ENCODE results near the gene YWHAH.

The YWHAH gene

DNA sequence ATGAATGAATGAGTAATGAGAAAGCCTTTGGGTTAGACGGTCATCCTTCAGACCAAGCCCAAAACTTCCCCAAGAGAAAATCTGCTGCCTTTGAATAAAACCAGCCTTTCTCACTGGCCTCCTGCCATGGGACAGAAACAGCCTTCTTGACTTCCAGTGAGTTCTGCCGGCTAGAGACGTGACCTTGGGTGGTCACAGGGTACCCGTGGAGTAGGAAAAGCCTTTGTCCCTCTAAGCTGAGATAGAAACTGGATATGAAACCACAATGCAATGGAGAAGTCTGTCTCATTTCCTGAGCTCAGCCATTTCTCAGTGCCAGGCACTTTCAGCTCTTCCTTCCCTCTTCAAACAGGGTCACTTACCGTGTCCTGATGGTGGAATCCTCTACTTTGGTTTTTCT lies 21.2 kb upstream of the YWHAH start:
- no peak for TF ChIP-seq ZFX (IDR thresholded peaks at IDR 0.05)
- TF ChIP-seq, protein P1, sequence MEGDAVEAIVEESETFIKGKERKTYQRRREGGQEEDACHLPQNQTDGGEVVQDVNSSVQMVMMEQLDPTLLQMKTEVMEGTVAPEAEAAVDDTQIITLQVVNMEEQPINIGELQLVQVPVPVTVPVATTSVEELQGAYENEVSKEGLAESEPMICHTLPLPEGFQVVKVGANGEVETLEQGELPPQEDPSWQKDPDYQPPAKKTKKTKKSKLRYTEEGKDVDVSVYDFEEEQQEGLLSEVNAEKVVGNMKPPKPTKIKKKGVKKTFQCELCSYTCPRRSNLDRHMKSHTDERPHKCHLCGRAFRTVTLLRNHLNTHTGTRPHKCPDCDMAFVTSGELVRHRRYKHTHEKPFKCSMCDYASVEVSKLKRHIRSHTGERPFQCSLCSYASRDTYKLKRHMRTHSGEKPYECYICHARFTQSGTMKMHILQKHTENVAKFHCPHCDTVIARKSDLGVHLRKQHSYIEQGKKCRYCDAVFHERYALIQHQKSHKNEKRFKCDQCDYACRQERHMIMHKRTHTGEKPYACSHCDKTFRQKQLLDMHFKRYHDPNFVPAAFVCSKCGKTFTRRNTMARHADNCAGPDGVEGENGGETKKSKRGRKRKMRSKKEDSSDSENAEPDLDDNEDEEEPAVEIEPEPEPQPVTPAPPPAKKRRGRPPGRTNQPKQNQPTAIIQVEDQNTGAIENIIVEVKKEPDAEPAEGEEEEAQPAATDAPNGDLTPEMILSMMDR (conservative IDR thresholded peaks at IDR 0.05), result no peak
- no peak overlapping the region for H3K27ac ChIP-seq

DNA sequence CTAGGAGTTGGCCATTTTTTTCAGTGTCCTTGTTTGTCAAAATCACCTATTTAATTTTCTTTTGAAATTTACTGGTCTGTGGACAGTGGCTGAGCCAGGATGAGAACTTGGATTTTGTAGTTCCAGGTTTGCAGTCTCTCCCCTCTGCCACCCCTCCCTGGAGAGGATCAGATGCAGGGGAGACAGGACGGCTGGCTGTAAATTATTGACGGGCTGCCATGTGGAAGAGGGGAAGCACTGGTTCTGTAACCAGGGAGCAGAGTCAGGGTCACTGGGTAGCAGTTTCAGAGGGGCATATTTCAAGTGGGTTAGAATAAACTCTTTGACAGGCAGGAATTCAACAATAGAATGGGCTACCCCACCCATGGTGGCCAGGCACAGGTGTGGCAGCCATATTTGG lies 20.6 kb upstream of the YWHAH start:
- TF ChIP-seq, protein P1 (conservative IDR thresholded peaks at IDR 0.05), result no peak
- H3K27ac ChIP-seq, result no peak overlapping the region

DNA sequence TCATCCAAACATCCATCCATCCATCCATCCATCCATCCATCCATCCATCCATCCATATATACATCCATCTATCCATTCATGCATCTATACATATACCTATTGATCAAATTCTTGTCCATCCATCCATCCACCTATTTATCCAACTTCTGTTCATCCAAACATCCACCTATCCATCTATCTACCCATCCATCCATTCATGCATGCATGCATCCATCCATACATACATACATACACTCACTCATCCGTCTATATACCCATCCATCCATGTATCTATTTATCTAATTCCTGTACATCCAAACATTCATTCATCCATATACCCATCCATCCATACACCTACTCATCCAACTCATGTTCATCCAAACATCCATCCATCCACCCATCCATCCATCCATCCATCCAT lies 19.3 kb upstream of the YWHAH start:
- TF ChIP-seq ZFX (IDR thresholded peaks at IDR 0.05), result no peak
- TF ChIP-seq, protein P1 (conservative IDR thresholded peaks at IDR 0.05), result no peak
- no peak overlapping the region for H3K27ac ChIP-seq

DNA sequence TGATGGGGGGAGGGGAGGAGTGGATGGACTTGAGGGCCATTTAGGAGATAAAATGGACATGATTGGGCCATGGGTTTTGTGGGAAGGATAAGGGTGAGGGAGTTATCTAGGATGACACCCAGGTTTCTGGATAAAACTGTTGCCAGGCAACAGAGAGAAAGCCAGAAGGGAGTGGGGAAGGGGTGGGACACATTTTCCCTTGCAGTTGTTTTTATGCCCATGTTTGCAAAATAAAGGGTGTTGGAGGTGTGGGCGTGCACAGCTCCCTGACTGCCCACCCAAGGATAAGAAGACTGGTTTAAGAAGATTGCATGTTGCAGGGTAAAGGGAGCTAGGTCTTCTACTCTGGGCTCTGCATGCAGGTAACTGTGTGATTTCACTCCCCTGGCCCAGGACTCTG lies 18.3 kb upstream of the YWHAH start:
- H3K27ac ChIP-seq, result no peak overlapping the region
- TF ChIP-seq, protein P1 (conservative IDR thresholded peaks at IDR 0.05), result no peak
- TF ChIP-seq ZFX (IDR thresholded peaks at IDR 0.05), result no peak

DNA sequence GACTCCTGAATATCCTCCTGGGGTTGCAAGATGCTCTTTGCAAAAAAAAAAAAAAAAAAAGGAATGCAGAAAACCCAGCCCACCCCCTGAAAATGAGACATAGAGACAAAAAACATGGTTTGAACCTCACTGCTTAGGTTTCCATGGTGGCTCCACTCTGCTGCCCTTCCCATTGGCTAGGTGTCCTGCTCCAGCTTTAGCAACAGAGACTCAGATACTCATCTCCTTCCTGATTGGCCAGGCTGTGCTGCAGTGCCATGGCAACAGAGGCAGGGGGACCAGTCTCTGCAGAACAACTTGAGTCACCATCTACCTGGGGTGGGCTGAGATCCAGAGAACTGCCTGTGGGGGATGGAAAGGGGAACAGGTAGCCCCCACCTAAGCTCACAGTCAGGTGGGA lies 17.4 kb upstream of the YWHAH start:
- no peak for TF ChIP-seq ZFX (IDR thresholded peaks at IDR 0.05)
- TF ChIP-seq, protein P1 (conservative IDR thresholded peaks at IDR 0.05), result no peak
- H3K27ac ChIP-seq, result no peak overlapping the region

DNA sequence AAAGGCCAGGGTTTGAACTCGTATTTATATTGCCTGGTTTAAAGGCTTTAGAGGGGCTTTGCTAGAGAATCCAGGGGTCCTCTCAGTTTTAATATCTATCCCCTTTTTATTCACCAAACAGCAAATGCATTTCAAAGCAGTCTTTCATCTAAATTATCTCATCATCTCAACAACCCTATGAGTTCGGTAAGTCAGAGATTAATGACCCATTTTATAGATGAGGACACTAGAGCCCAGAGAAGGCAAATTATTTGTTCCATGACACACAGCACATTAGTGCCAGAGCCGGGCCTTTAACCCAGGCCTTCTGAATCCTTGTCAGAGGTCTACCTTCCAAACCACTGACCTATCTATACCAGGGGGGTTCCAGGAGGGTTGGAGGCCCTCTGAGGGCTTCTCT lies 16.8 kb upstream of the YWHAH start:
- no peak for TF ChIP-seq ZFX (IDR thresholded peaks at IDR 0.05)
- TF ChIP-seq, protein P1 (conservative IDR thresholded peaks at IDR 0.05), result no peak
- no peak overlapping the region for H3K27ac ChIP-seq

DNA sequence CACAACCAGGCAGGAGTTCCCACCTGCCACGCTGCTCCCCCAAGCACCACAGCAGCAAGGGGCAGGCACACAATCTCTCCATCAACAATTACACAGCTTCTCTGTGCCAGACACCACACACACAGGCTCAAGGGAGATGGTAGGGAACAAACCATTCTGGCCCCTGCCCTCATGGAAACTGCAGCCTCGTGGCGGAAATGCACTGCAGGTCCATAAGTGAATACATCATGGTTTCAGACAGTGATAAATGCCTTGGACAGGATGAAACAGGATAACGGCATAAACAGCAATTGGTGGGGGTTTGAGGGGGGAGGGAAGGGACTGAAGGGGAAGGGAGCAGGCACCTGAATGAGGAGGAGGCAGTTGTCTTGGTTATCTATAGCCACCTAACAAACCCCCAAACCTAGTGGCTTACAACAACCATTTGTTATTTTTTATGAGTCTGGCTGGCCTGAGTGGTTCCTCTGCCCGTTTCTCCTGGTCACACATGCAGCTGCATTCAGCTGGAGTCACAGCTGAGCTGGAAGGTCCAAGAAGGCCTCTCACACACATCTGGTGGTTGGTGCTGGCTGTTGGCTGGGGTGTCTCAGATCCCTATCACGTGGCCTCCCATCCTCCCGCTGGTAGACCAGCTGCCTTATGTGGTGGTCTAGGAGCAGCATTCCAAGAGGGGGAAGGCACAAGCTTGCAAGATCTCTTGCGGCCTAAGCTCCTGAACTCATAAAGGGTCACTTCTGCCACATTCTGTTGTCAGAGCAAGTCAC lies 15.0 kb upstream of the YWHAH start:
- TF ChIP-seq, protein P1 (conservative IDR thresholded peaks at IDR 0.05), result no peak
- TF ChIP-seq ZFX (IDR thresholded peaks at IDR 0.05), result no peak
- H3K27ac ChIP-seq, result no peak overlapping the region

Data from C4-2B (cell line).